B cell (primary cell): ENCODE data around the gene CPA5. TPM values are rescaled to one million over a fixed set of nuclear protein-coding genes. Genes with fewer than 3 reads are reported as not detected.

Experiments
- ATAC-seq: fragments of 200-7000 bp; cut with Tn5 transposase; one replicate; pipeline ENCODE4 v1.10.0; 2021; ENCODE audit warnings: low read depth, mild to moderate bottlenecking, moderate number of reproducible peaks, moderate library complexity
- CTCF ChIA-PET: fragments of 350-600 bp; sonication (Branson Sonifier 250); formaldehyde crosslinking; loops from one replicate; lab custom pipeline; 2021; ENCODE audit warnings: antibody characterized with exemption, inconsistent platforms; lab: Charles Lee
- POLR2A ChIA-PET: fragments of 350-600 bp; sonication (Branson Sonifier 250); formaldehyde crosslinking; loops from one replicate; lab custom pipeline; 2021; ENCODE audit warnings: antibody characterized with exemption; lab: Charles Lee
- DNase-seq: peaks from one replicate; pipeline ENCODE4 v3.0.0; 2013
- H2AFZ ChIP-seq: 2 replicates; pipeline ENCODE4 v1.6.1; 2012; ENCODE audit warnings: mild to moderate bottlenecking, low read depth, low read length; ENCODE audit not compliant: insufficient read depth, poor library complexity, severe bottlenecking
- H3K27ac ChIP-seq, 2 donors: 1 replicate in 1 of 2; 2 replicates in 1 of 2; pipeline ENCODE4 v1.5.1; 2012 to 2013; ENCODE audit warnings: low read length in 2 of 2, mild to moderate bottlenecking in 2 of 2, moderate library complexity in 1 of 2
- H3K27me3 ChIP-seq, 4 experiments: fragments of 200-600 bp in 1 of 4; sonication (generic) in 1 of 4; replicated peaks in 1 of 4; 1 replicate in 2 of 4; 2 replicates in 2 of 4; pipeline versions ENCODE4 v1.6.1 to v1.7.0; 2013 to 2016; ENCODE audit warnings: low read length in 3 of 4, mild to moderate bottlenecking in 2 of 4, mixed read lengths in 1 of 4, moderate library complexity in 1 of 4; ENCODE audit not compliant: insufficient read depth in 4 of 4, control insufficient read depth in 3 of 4; ENCODE audit errors: control extremely low read depth in 1 of 4
- H3K36me3 ChIP-seq, 2 experiments: replicated peaks in 1 of 2; 1 replicate in 1 of 2; 2 replicates in 1 of 2; pipeline versions ENCODE4 v1.6.1 to v1.7.1; 2013; ENCODE audit warnings: low read length in 1 of 2; ENCODE audit not compliant: insufficient read depth in 2 of 2, control insufficient read depth in 1 of 2; ENCODE audit errors: control extremely low read depth in 1 of 2, extremely low read depth in 1 of 2
- H3K4me1 ChIP-seq, 2 donors: fragments of 200-600 bp in 1 of 2; sonication (generic) in 1 of 2; 1 replicate in 1 of 2; 2 replicates in 1 of 2; pipeline versions ENCODE4 v1.5.1 to v1.6.1; 2013 to 2017; ENCODE audit warnings: low read length in 2 of 2; ENCODE audit not compliant: control insufficient read depth in 2 of 2, insufficient read depth in 2 of 2
- H3K4me2 ChIP-seq: replicated peaks from 2 replicates; pipeline ENCODE3; 2012; ENCODE audit warnings: mild to moderate bottlenecking, low read depth, low read length; ENCODE audit not compliant: poor library complexity, severe bottlenecking
- H3K4me3 ChIP-seq, 5 experiments: fragments of 200-600 bp in 1 of 5; sonication (generic) in 1 of 5; 1 replicate in 3 of 5; 2 replicates in 2 of 5; pipeline versions ENCODE4 v1.5.1 to v1.7.0; 2011 to 2016; ENCODE audit warnings: low read length in 4 of 5, mild to moderate bottlenecking in 4 of 5, low read depth in 2 of 5, control low read depth in 1 of 5, moderate library complexity in 1 of 5; ENCODE audit not compliant: insufficient read depth in 1 of 5; ENCODE audit errors: control extremely low read depth in 1 of 5, extremely low read depth in 1 of 5
- H3K79me2 ChIP-seq: fragments of 200-600 bp; sonication (generic); one replicate; pipeline ENCODE4 v1.6.0; 2016; ENCODE audit warnings: low read length; ENCODE audit not compliant: control insufficient read depth, insufficient read depth
- H3K9ac ChIP-seq: fragments of 200-600 bp; sonication (generic); 2 replicates; pipeline ENCODE4 v1.6.1; 2017; ENCODE audit warnings: mild to moderate bottlenecking, low read length, moderate library complexity
- H3K9me3 ChIP-seq, 3 donors: one replicate each; pipeline versions ENCODE4 v1.6.1 to v1.7.1; 2013; ENCODE audit warnings: low read length in 2 of 3; ENCODE audit not compliant: control insufficient read depth in 2 of 3, insufficient read depth in 1 of 3; ENCODE audit errors: control extremely low read depth in 1 of 3
- H4K20me1 ChIP-seq: 2 replicates; pipeline ENCODE4 v1.6.0; 2012; ENCODE audit warnings: mild to moderate bottlenecking, low read length; ENCODE audit not compliant: insufficient read depth, control insufficient read depth, poor library complexity, severe bottlenecking
- H3K27ac Mint-ChIP-seq: one replicate; pipeline ENCODE4 v1.8.0; 2021; ENCODE audit warnings: mixed read lengths
- H3K27me3 Mint-ChIP-seq: one replicate; pipeline ENCODE4 v1.8.0; 2021; ENCODE audit warnings: mixed read lengths
- H3K4me1 Mint-ChIP-seq: one replicate; pipeline ENCODE4 v1.8.0; 2021; ENCODE audit warnings: mixed read lengths
- H3K4me3 Mint-ChIP-seq: one replicate; pipeline ENCODE4 v1.8.0; 2021; ENCODE audit warnings: mixed read lengths
- H3K9me3 Mint-ChIP-seq: one replicate; pipeline ENCODE4 v1.8.0; 2022; ENCODE audit warnings: mixed read lengths; ENCODE audit not compliant: insufficient read depth
- CTCF ChIP-seq: fragments of 200-600 bp; IDR thresholded peaks from one replicate; pipeline ENCODE4 v1.8.0; 2022; ENCODE audit warnings: antibody characterized with exemption, mild to moderate bottlenecking
- EZH2 ChIP-seq: IDR thresholded peaks from 2 replicates; pipeline ENCODE4 v1.6.1; 2012; ENCODE audit warnings: borderline replicate concordance, low read depth, mild to moderate bottlenecking, moderate library complexity, low read length; ENCODE audit not compliant: insufficient read depth, poor library complexity, severe bottlenecking
- WGBS: methylation state at CpG from one replicate; pipeline ENCODE4 v1.1.5; 2013; ENCODE audit warnings: missing lambda C conversion rate; ENCODE audit not compliant: insufficient coverage; 5-methylcytosine and 5-hydroxymethylcytosine counted together
- intact Hi-C: fragments of 100-400 bp; cut with micrococcal nuclease; formaldehyde crosslinking; loops from one replicate; pipeline ENCODE4 v1.10.0; 2022
- polyA plus RNA-seq: library from polyadenylated mRNA; depleted of rRNA; stranded (reverse); fragments of >200 nt; gene quantifications from 2 replicates; pipeline ENCODE4 v1.2.3, GENCODE V29; 2012
- total RNA-seq, 2 donors: library from RNA; stranded (reverse); fragments of 120-200 nt in 1 of 2; gene quantifications; 1 replicate in 1 of 2; 2 replicates in 1 of 2; pipeline versions ENCODE4 v1.2.3 to v1.2.4, GENCODE V29; 2013 to 2022

Gene CPA5
- total and polyA plus RNA-seq, 2 donors (not counting 1 experiment from before 2014, with no cell fraction given), result not detected

- H3K4me3 Mint-ChIP-seq, result no peak overlapping the region
- ChIA-PET CTCF (no interaction called here), POLR2A (no interaction called here)
- intact Hi-C loops, result no loop called here
- Histone ChIP-seq H3K4me2 (no peak overlapping the region), H3K9ac (no peak overlapping the region), H3K9me3 (no peaks in the 10 kb centered on the region), H3K4me1 (no peaks in the 10 kb centered on the region), H3K27ac (no peak overlapping the region), H3K27me3 (no peaks in the 10 kb centered on the region), H3K4me3 (no peak overlapping the region), H2AFZ (no peak overlapping the region), H3K36me3 (peaks cover 3% of the 10 kb centered on the region in 2 experiments), H3K79me2 (no peaks in the 10 kb centered on the region), H4K20me1 (no peaks in the 10 kb centered on the region)
- no peak overlapping the region for H3K27ac Mint-ChIP-seq
- DNase-seq, result no peak
- no CpG with 5 or more reads among the region's 2 CpGs for WGBS
- H3K4me1 Mint-ChIP-seq, result no peaks in the 10 kb centered on the region
- ATAC-seq, result no peak
- TF ChIP-seq CTCF (no peak), EZH2 (no peak)
- no peaks in the 10 kb centered on the region for H3K9me3 Mint-ChIP-seq
- H3K27me3 Mint-ChIP-seq, result no peaks in the 10 kb centered on the region
These were observed 60.4 kb downstream of the CPA5 start for GRCh38 chr7:130405003-130405402.

GRCh38 chr7:130409067-130409711, 64.6 kb downstream of the CPA5 start:
- Histone ChIP-seq H3K79me2 (no peaks in the 10 kb centered on the region), H3K4me3 (no peak overlapping the region), H3K27ac (no peak overlapping the region), H3K9me3 (no peaks in the 10 kb centered on the region), H3K9ac (no peak overlapping the region), H3K36me3 (no peaks in the 10 kb centered on the region), H3K4me1 (no peaks in the 10 kb centered on the region), H2AFZ (no peak overlapping the region), H3K27me3 (no peaks in the 10 kb centered on the region), H4K20me1 (no peaks in the 10 kb centered on the region), H3K4me2 (no peak overlapping the region)
- ChIA-PET CTCF (no interaction called here), POLR2A (no interaction called here)
- WGBS, result no CpG with 5 or more reads among the region's 3 CpGs
- no peaks in the 10 kb centered on the region for H3K9me3 Mint-ChIP-seq
- ATAC-seq (no peak), DNase-seq (no peak)
- H3K4me1 Mint-ChIP-seq, result no peaks in the 10 kb centered on the region
- intact Hi-C loops, result no loop called here
- H3K4me3 Mint-ChIP-seq, result no peak overlapping the region
- TF ChIP-seq EZH2 (no peak), CTCF (no peak)
- H3K27me3 Mint-ChIP-seq, result no peaks in the 10 kb centered on the region
- H3K27ac Mint-ChIP-seq, result no peak overlapping the region
